WTC11 (cell line): ENCODE results near the gene NEUROD2.

Experiments used
- AFF4 ChIP-seq: sonication (generic); formaldehyde crosslinking; IDR thresholded peaks from 2 replicates; pipeline ENCODE4 v1.8.1; 2023; ENCODE audit warnings: mild to moderate bottlenecking, missing genetic modification reagents, borderline replicate concordance
- E2F4 ChIP-seq: sonication (generic); formaldehyde crosslinking; IDR thresholded peaks from 2 replicates; pipeline ENCODE4 v1.8.1; 2022; ENCODE audit warnings: low read depth, mild to moderate bottlenecking, moderate library complexity, missing genetic modification reagents, borderline replicate concordance
- ELF4 ChIP-seq: sonication (generic); formaldehyde crosslinking; IDR thresholded peaks from 2 replicates; pipeline ENCODE4 v1.8.1; 2022; ENCODE audit warnings: low read depth, mild to moderate bottlenecking, moderate library complexity, missing genetic modification reagents
- ETV6 ChIP-seq: sonication (generic); formaldehyde crosslinking; IDR thresholded peaks from 2 replicates; pipeline ENCODE4 v1.8.1; 2022; ENCODE audit warnings: mild to moderate bottlenecking, missing genetic modification reagents
- JUN ChIP-seq: sonication (generic); formaldehyde crosslinking; IDR thresholded peaks from 2 replicates; pipeline ENCODE4 v1.8.0; 2023; ENCODE audit warnings: mild to moderate bottlenecking, missing genetic modification reagents
- MAX ChIP-seq: sonication (generic); formaldehyde crosslinking; IDR thresholded peaks from 2 replicates; pipeline ENCODE4 v1.8.0; 2022; ENCODE audit warnings: mild to moderate bottlenecking, missing genetic modification reagents
- MLX ChIP-seq: sonication (generic); formaldehyde crosslinking; IDR thresholded peaks from 2 replicates; pipeline ENCODE4 v1.8.1; 2023; ENCODE audit warnings: mild to moderate bottlenecking, missing genetic modification reagents, moderate library complexity
- MYBL2 ChIP-seq: sonication (generic); formaldehyde crosslinking; IDR thresholded peaks from 2 replicates; pipeline ENCODE4 v1.8.1; 2023; ENCODE audit warnings: mild to moderate bottlenecking, moderate library complexity, missing genetic modification reagents
- TP53 ChIP-seq: sonication (generic); formaldehyde crosslinking; IDR thresholded peaks from 2 replicates; pipeline ENCODE4 v1.8.1; 2023; ENCODE audit warnings: mild to moderate bottlenecking, missing genetic modification reagents
- ZNF532 ChIP-seq: fragments of 250-450 bp; sonication (Bioruptor Pico); IDR thresholded peaks from 2 replicates; pipeline ENCODE4 v1.9.0; 2021; ENCODE audit warnings: mild to moderate bottlenecking, borderline replicate concordance
- TF ChIP-seq, protein P1 (sequence below): sonication (generic); formaldehyde crosslinking; IDR thresholded peaks from 2 replicates; pipeline ENCODE4 v1.8.1; 2022; ENCODE audit warnings: missing genetic modification reagents, borderline replicate concordance
- TF ChIP-seq, protein P2 (sequence below): sonication (generic); formaldehyde crosslinking; conservative IDR thresholded peaks from 2 replicates; pipeline ENCODE4 v1.8.1; 2022; ENCODE audit warnings: mild to moderate bottlenecking, missing genetic modification reagents
- TF ChIP-seq, protein P3 (sequence below): fragments of 200-600 bp; IDR thresholded peaks from 2 replicates; pipeline ENCODE4 v1.8.0; 2022; ENCODE audit warnings: antibody characterized with exemption
- TF ChIP-seq, protein P4 (sequence below): sonication (generic); formaldehyde crosslinking; IDR thresholded peaks from 2 replicates; pipeline ENCODE4 v1.8.0; 2023; ENCODE audit warnings: mild to moderate bottlenecking, missing genetic modification reagents

GRCh38 chr17:39603304-39604016 is 4.3 kb downstream of the NEUROD2 start:
- no peak for TF ChIP-seq ETV6 (CRISPR knock-in tag)
- TF ChIP-seq ZNF532, result no peak
- TF ChIP-seq MYBL2 (CRISPR knock-in tag), result no peak
- TF ChIP-seq, protein P1, sequence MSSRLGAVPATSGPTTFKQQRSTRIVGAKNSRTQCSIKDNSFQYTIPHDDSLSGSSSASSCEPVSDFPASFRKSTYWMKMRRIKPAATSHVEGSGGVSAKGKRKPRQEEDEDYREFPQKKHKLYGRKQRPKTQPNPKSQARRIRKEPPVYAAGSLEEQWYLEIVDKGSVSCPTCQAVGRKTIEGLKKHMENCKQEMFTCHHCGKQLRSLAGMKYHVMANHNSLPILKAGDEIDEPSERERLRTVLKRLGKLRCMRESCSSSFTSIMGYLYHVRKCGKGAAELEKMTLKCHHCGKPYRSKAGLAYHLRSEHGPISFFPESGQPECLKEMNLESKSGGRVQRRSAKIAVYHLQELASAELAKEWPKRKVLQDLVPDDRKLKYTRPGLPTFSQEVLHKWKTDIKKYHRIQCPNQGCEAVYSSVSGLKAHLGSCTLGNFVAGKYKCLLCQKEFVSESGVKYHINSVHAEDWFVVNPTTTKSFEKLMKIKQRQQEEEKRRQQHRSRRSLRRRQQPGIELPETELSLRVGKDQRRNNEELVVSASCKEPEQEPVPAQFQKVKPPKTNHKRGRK (CRISPR knock-in tag), result no peak
- TF ChIP-seq, protein P2, sequence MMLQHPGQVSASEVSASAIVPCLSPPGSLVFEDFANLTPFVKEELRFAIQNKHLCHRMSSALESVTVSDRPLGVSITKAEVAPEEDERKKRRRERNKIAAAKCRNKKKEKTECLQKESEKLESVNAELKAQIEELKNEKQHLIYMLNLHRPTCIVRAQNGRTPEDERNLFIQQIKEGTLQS (CRISPR knock-in tag), result no peak
- TF ChIP-seq, protein P3, sequence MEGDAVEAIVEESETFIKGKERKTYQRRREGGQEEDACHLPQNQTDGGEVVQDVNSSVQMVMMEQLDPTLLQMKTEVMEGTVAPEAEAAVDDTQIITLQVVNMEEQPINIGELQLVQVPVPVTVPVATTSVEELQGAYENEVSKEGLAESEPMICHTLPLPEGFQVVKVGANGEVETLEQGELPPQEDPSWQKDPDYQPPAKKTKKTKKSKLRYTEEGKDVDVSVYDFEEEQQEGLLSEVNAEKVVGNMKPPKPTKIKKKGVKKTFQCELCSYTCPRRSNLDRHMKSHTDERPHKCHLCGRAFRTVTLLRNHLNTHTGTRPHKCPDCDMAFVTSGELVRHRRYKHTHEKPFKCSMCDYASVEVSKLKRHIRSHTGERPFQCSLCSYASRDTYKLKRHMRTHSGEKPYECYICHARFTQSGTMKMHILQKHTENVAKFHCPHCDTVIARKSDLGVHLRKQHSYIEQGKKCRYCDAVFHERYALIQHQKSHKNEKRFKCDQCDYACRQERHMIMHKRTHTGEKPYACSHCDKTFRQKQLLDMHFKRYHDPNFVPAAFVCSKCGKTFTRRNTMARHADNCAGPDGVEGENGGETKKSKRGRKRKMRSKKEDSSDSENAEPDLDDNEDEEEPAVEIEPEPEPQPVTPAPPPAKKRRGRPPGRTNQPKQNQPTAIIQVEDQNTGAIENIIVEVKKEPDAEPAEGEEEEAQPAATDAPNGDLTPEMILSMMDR, result no peak
- TF ChIP-seq JUN (CRISPR knock-in tag), result no peak
- no peak for TF ChIP-seq TP53 (CRISPR knock-in tag)
- no peak for TF ChIP-seq E2F4 (CRISPR knock-in tag)
- TF ChIP-seq AFF4, result no peak
- no peak for TF ChIP-seq MAX
- TF ChIP-seq, protein P4, sequence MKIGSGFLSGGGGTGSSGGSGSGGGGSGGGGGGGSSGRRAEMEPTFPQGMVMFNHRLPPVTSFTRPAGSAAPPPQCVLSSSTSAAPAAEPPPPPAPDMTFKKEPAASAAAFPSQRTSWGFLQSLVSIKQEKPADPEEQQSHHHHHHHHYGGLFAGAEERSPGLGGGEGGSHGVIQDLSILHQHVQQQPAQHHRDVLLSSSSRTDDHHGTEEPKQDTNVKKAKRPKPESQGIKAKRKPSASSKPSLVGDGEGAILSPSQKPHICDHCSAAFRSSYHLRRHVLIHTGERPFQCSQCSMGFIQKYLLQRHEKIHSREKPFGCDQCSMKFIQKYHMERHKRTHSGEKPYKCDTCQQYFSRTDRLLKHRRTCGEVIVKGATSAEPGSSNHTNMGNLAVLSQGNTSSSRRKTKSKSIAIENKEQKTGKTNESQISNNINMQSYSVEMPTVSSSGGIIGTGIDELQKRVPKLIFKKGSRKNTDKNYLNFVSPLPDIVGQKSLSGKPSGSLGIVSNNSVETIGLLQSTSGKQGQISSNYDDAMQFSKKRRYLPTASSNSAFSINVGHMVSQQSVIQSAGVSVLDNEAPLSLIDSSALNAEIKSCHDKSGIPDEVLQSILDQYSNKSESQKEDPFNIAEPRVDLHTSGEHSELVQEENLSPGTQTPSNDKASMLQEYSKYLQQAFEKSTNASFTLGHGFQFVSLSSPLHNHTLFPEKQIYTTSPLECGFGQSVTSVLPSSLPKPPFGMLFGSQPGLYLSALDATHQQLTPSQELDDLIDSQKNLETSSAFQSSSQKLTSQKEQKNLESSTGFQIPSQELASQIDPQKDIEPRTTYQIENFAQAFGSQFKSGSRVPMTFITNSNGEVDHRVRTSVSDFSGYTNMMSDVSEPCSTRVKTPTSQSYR (CRISPR knock-in tag), result no peak
- no peak for TF ChIP-seq MLX
- no peak for TF ChIP-seq ELF4 (CRISPR knock-in tag)
